Stimulated activated CD8-positive, alpha-beta memory T cell treated with anti-CD3 and anti-CD28 coated beads, Interleukin-12 subunit alpha, Interleukin-12 subunit beta, amount 100 ng/mL, for 24 hours (primary cell): ENCODE data around the gene CCR5.
"Not testable (repeated sequence)": the region's sequence is repeated elsewhere in the genome, so short reads cannot be mapped to it uniquely, and the experiment has no call there.

ENCODE experiments used
- DNase-seq: peaks from one replicate; pipeline ENCODE4 v3.0.0-alpha.2; 2020; ENCODE audit errors: extremely low read depth

The CCR5 gene

GRCh38 chr3:46370839-46371518 is at the start of gene CCR5:
CCR5 (plus strand) TSS chr3:46370946; CDS start chr3:46372903, 1,957 bp downstream.
- DNase-seq, result no peak

- DNase-seq, result no peak
Observed at GRCh38 chr3:46321461-46322104, 49.2 kb upstream of the CCR5 start.

GRCh38 chr3:46324036-46324435 is 46.7 kb upstream of the CCR5 start:
- no peak for DNase-seq

GRCh38 chr3:46325645-46326300 is 45.0 kb upstream of the CCR5 start:
- DNase-seq, result no peak

- DNase-seq, result not testable (repeated sequence)
Observed at GRCh38 chr3:46330676-46331075, 40.1 kb upstream of the CCR5 start.

GRCh38 chr3:46334741-46335478 is 35.8 kb upstream of the CCR5 start:
- DNase-seq, result no peak

GRCh38 chr3:46335541-46335940 is 35.2 kb upstream of the CCR5 start:
- no peak for DNase-seq

- DNase-seq, result no peak
Observed at GRCh38 chr3:46337911-46338310, 32.8 kb upstream of the CCR5 start.

GRCh38 chr3:46338840-46339239 is 31.9 kb upstream of the CCR5 start:
- no peak for DNase-seq

- no peak for DNase-seq
Observed at GRCh38 chr3:46344476-46344875, 26.3 kb upstream of the CCR5 start.

- no peak for DNase-seq
Observed at GRCh38 chr3:46348823-46349482, 21.8 kb upstream of the CCR5 start.

GRCh38 chr3:46349484-46350261 is 21.1 kb upstream of the CCR5 start:
- DNase-seq, result no peak

GRCh38 chr3:46350262-46350565 is 20.5 kb upstream of the CCR5 start:
- no peak for DNase-seq

GRCh38 chr3:46351646-46352045 is 19.1 kb upstream of the CCR5 start:
- no peak for DNase-seq

- no peak for DNase-seq
Observed at GRCh38 chr3:46353090-46353489, 17.7 kb upstream of the CCR5 start.

- no peak for DNase-seq
Observed at GRCh38 chr3:46353647-46354410, 16.9 kb upstream of the CCR5 start, which contains the start of gene CCR2. CCR2 (plus strand) TSS chr3:46354111; CDS start chr3:46357528, 3,417 bp downstream.

- no peak for DNase-seq
Observed at GRCh38 chr3:46354478-46354877, 16.3 kb upstream of the CCR5 start.

- no peak for DNase-seq
Observed at GRCh38 chr3:46354984-46355383, 15.8 kb upstream of the CCR5 start.

GRCh38 chr3:46356276-46356675 is 14.5 kb upstream of the CCR5 start:
- no peak for DNase-seq

GRCh38 chr3:46356909-46357308 is 13.8 kb upstream of the CCR5 start:
- no peak for DNase-seq
